ENCODE data around the gene LGR6. TPM values are rescaled to one million over a fixed set of nuclear protein-coding genes. Genes with fewer than 3 reads are reported as not detected.

The LGR6 gene
- total and polyA plus RNA-seq, 12 donors: 0.06 to 1.0 (median 0.18) TPM; not detected in 3

- TF ChIP-seq POLR2A (IDR thresholded peaks at IDR 0.05): no peak
- no peak for TF ChIP-seq CTCF (IDR thresholded peaks at IDR 0.05)
- no peak overlapping the region for H3K4me3 ChIP-seq
- H3K36me3 ChIP-seq (replicated peaks in 1 of 2): no peaks in the 10 kb centered on the region
- WGBS, 4 donors: 76 to 86% (median 78%) methylated on average over 3 of the region's 3 CpGs
- intact Hi-C loops (cut with DNase I): no loop called here
- no peak for DNase-seq
- H3K27me3 ChIP-seq: peaks cover 30% of the 10 kb centered on the region
- no peaks in the 10 kb centered on the region for H3K9me3 ChIP-seq (replicated peaks in 1 of 3)
- H3K27ac ChIP-seq: no peak overlapping the region
- no peaks in the 10 kb centered on the region for H3K4me1 ChIP-seq (replicated peaks in 1 of 2)
Measured at GRCh38 chr1:202217516-202217915, 23.9 kb downstream of the LGR6 start.

GRCh38 chr1:202217951-202218350 is 24.4 kb downstream of the LGR6 start:
- Histone ChIP-seq H3K27ac (no peak overlapping the region), H3K9me3 (replicated peaks in 1 of 3) (no peaks in the 10 kb centered on the region)
- DNase-seq: no peak

GRCh38 chr1:202220733-202221132 is 27.1 kb downstream of the LGR6 start:
- H3K9me3 ChIP-seq (replicated peaks in 1 of 3): no peaks in the 10 kb centered on the region
- H3K4me1 ChIP-seq (replicated peaks in 1 of 2): no peaks in the 10 kb centered on the region
- 87 to 93% (median 92%) methylated on average over 2 of the region's 2 CpGs for WGBS, 4 donors
- no peaks in the 10 kb centered on the region for H3K36me3 ChIP-seq (replicated peaks in 1 of 2)
- peaks cover 8% of the 10 kb centered on the region for H3K27me3 ChIP-seq
- DNase-seq: no peak
- intact Hi-C loops (cut with DNase I): no loop called here
- TF ChIP-seq CTCF (IDR thresholded peaks at IDR 0.05): no peak
- TF ChIP-seq POLR2A (IDR thresholded peaks at IDR 0.05): no peak
- H3K4me3 ChIP-seq: no peak overlapping the region
- no peak overlapping the region for H3K27ac ChIP-seq

More at GRCh38 chr1:202217951-202218350, 24.4 kb downstream of the LGR6 start:
- no peaks in the 10 kb centered on the region for H3K4me1 ChIP-seq (replicated peaks in 1 of 2)
- H3K36me3 ChIP-seq (replicated peaks in 1 of 2): no peaks in the 10 kb centered on the region
- WGBS, 4 donors: 89 to 100% (median 98%) methylated on average over 1 of the region's 1 CpG
- TF ChIP-seq CTCF (IDR thresholded peaks at IDR 0.05) (no peak), POLR2A (IDR thresholded peaks at IDR 0.05) (no peak)
- H3K4me3 ChIP-seq: no peak overlapping the region
- H3K27me3 ChIP-seq: peaks cover 30% of the 10 kb centered on the region
- intact Hi-C loops (cut with DNase I): no loop called here

GRCh38 chr1:202221911-202222909 is 28.6 kb downstream of the LGR6 start:
- H3K9me3 ChIP-seq (replicated peaks in 1 of 3): no peaks in the 10 kb centered on the region
- H3K27ac ChIP-seq: no peak overlapping the region
- no peaks in the 10 kb centered on the region for H3K4me1 ChIP-seq (replicated peaks in 1 of 2)
- 49 to 62% (median 56%) methylated on average over 15 to 19 of the region's 19 CpGs for WGBS, 4 donors
- H3K4me3 ChIP-seq: no peak overlapping the region
- H3K27me3 ChIP-seq: peaks cover 8% of the 10 kb centered on the region
- no peaks in the 10 kb centered on the region for H3K36me3 ChIP-seq (replicated peaks in 1 of 2)
- TF ChIP-seq POLR2A (IDR thresholded peaks at IDR 0.05) (no peak), CTCF (IDR thresholded peaks at IDR 0.05) (no peak)
- peak in 6 of 7 donors; percentile 37 to 66 (median 57) for DNase-seq
- intact Hi-C loops (cut with DNase I): no loop called here
